HepG2 (cell line): Measurements from ENCODE around the gene PIK3CB. TPM values are rescaled to one million over a fixed set of nuclear protein-coding genes. Genes with fewer than 3 reads are reported as not detected.

ENCODE experiments used
- ATF1 ChIP-seq: IDR thresholded peaks from 2 replicates; pipeline ENCODE4 v1.6.1; 2016; ENCODE audit warnings: mild to moderate bottlenecking, control low read depth
- GATA4 ChIP-seq: sonication (generic); IDR thresholded peaks from 2 replicates; pipeline ENCODE4 v1.6.1; 2016; ENCODE audit warnings: antibody characterized with exemption, low read depth, borderline replicate concordance
- HIC2 ChIP-seq: sonication (generic); formaldehyde crosslinking; IDR thresholded peaks from 2 replicates; pipeline ENCODE4 v1.9.0; 2022; ENCODE audit warnings: low read depth, missing genetic modification reagents
- MAFF ChIP-seq: IDR thresholded peaks from 2 replicates; pipeline ENCODE4 v1.6.1; 2011; ENCODE audit warnings: low read depth, low read length, improper control_type of control experiment
- SMC3 ChIP-seq: IDR thresholded peaks from 2 replicates; pipeline ENCODE4 v1.6.1; 2011; ENCODE audit warnings: low read length, improper control_type of control experiment
- SNAPC4 ChIP-seq: sonication (generic); formaldehyde crosslinking; IDR thresholded peaks from 2 replicates; pipeline ENCODE4 v1.4.0; 2020; ENCODE audit warnings: mild to moderate bottlenecking, missing genetic modification reagents
- U2AF1 ChIP-seq: fragments of 200-400 bp; formaldehyde crosslinking; optimal IDR thresholded peaks from 2 replicates; pipeline ENCODE3; 2017; ENCODE audit warnings: mild to moderate bottlenecking, low read depth, low read length
- ZNF260 ChIP-seq: sonication (generic); formaldehyde crosslinking; IDR thresholded peaks from 2 replicates; pipeline ENCODE4 v1.4.0; 2020; ENCODE audit warnings: missing genetic modification reagents, low read depth, mild to moderate bottlenecking, borderline replicate concordance
- ZNF292 ChIP-seq: sonication (generic); formaldehyde crosslinking; IDR thresholded peaks from 2 replicates; pipeline ENCODE4 v1.8.1; 2022; ENCODE audit warnings: mild to moderate bottlenecking, low read depth, missing genetic modification reagents, borderline replicate concordance
- ZNF343 ChIP-seq: sonication (generic); formaldehyde crosslinking; IDR thresholded peaks from 2 replicates; pipeline ENCODE4 v1.4.0; 2020; ENCODE audit warnings: mild to moderate bottlenecking, missing genetic modification reagents
- ZNF431 ChIP-seq: sonication (generic); formaldehyde crosslinking; IDR thresholded peaks from 2 replicates; pipeline ENCODE4 v1.9.0; 2022; ENCODE audit warnings: missing genetic modification reagents, low read depth, mild to moderate bottlenecking, borderline replicate concordance
- ZNF609 ChIP-seq: sonication (generic); formaldehyde crosslinking; IDR thresholded peaks from 2 replicates; pipeline ENCODE4 v1.4.0; 2020; ENCODE audit warnings: mild to moderate bottlenecking, missing genetic modification reagents, borderline replicate concordance
- ZNF773 ChIP-seq: sonication (generic); formaldehyde crosslinking; IDR thresholded peaks from 2 replicates; pipeline ENCODE4 v1.4.0; 2020; ENCODE audit warnings: missing genetic modification reagents, borderline replicate concordance
- ZXDC ChIP-seq: sonication (generic); formaldehyde crosslinking; IDR thresholded peaks from 2 replicates; pipeline ENCODE4 v1.5.0; 2020; ENCODE audit warnings: mild to moderate bottlenecking, missing genetic modification reagents
- polyA plus RNA-seq, 8 experiments: library from polyadenylated mRNA; depleted of rRNA in 3 of 8; stranded (reverse) in 7 of 8; unstranded in 1 of 8; fragments of >200 nt; fragmentation: Illumina TruSeq in 4 of 8; extraction: Trizol in 4 of 8; gene quantifications; 2 replicates each; pipeline versions ENCODE4 v1.2.1 to v1.2.3, GENCODE V29; 2011 to 2016; ENCODE audit warnings: low read depth in 4 of 8, missing spikeins in 1 of 8, mixed read lengths in 1 of 8; ENCODE audit not compliant: insufficient read depth in 1 of 8
- total RNA-seq, 5 experiments: library from RNA; depleted of rRNA; stranded (reverse); fragments of >200 nt; fragmentation: Illumina TruSeq; extraction: Trizol; gene quantifications; 2 replicates each; pipeline ENCODE4 v1.2.3, GENCODE V29; 2016; ENCODE audit warnings: low read depth in 1 of 5

PIK3CB gene
- total and polyA plus RNA-seq, 2 of the 13 experiments (the other 11 are each of a cell fraction or from before 2014, with no cell fraction given), result 6.6 to 18.7 TPM

- TF ChIP-seq ZNF260 (CRISPR knock-in tag) (no peak), ZXDC (CRISPR knock-in tag) (no peak), ATF1 (CRISPR knock-in tag) (no peak), HIC2 (CRISPR knock-in tag) (no peak), U2AF1 (no peak), SNAPC4 (CRISPR knock-in tag) (no peak), ZNF292 (CRISPR knock-in tag) (no peak), ZNF343 (CRISPR knock-in tag) (no peak), ZNF431 (CRISPR knock-in tag) (no peak), ZNF609 (CRISPR knock-in tag) (peak; percentile 88), SMC3 (no peak), MAFF (no peak), ZNF773 (CRISPR knock-in tag) (no peak), GATA4 (no peak)
These were observed 145.8 kb downstream of the PIK3CB start (continued) for GRCh38 chr3:138688871-138689299.
